HepG2 (cell line): ENCODE measurements around the gene OR6S1. TPM values are rescaled to one million over a fixed set of nuclear protein-coding genes. Genes with fewer than 3 reads are reported as not detected.

Experiments
- CBFB ChIP-seq: sonication (generic); formaldehyde crosslinking; IDR thresholded peaks from 2 replicates; pipeline ENCODE4 v1.4.0; 2020; ENCODE audit warnings: missing genetic modification reagents
- HNF4A ChIP-seq: sonication (generic); formaldehyde crosslinking; IDR thresholded peaks from 2 replicates; pipeline ENCODE4 v1.4.0; 2020; ENCODE audit warnings: missing genetic modification reagents
- HNF4G ChIP-seq, 2 experiments: sonication (generic) in 1 of 2; formaldehyde crosslinking in 1 of 2; IDR thresholded peaks; 2 replicates each; pipeline versions ENCODE4 v1.4.0 to v1.6.1; 2011 to 2020; ENCODE audit warnings: borderline replicate concordance in 2 of 2, low read depth in 2 of 2, mild to moderate bottlenecking in 2 of 2, low read length in 1 of 2, missing genetic modification reagents in 1 of 2, moderate library complexity in 1 of 2
- MATR3 ChIP-seq: sonication (generic); formaldehyde crosslinking; IDR thresholded peaks from 2 replicates; pipeline ENCODE4 v1.4.0; 2020; ENCODE audit warnings: missing genetic modification reagents
- NR2F6 ChIP-seq, 2 experiments: IDR thresholded peaks; 2 replicates each; pipeline ENCODE4 v1.6.1; 2016; ENCODE audit warnings: antibody characterized with exemption in 1 of 2, mild to moderate bottlenecking in 1 of 2
- PAXIP1 ChIP-seq: sonication (generic); formaldehyde crosslinking; conservative IDR thresholded peaks from 2 replicates; pipeline ENCODE4 v1.4.0; 2020; ENCODE audit warnings: mild to moderate bottlenecking, missing genetic modification reagents, moderate library complexity
- RNF2 ChIP-seq: fragments of 450-650 bp; conservative IDR thresholded peaks from 2 replicates; pipeline ENCODE4 v1.6.1; 2016; ENCODE audit warnings: low read depth
- ZFY ChIP-seq: sonication (generic); formaldehyde crosslinking; IDR thresholded peaks from 2 replicates; pipeline ENCODE4 v1.4.0; 2020; ENCODE audit warnings: missing genetic modification reagents
- ZNF407 ChIP-seq: sonication (generic); formaldehyde crosslinking; IDR thresholded peaks from one replicate; pipeline ENCODE4 v1.5.1; 2020; ENCODE audit warnings: mild to moderate bottlenecking, missing genetic modification reagents; ENCODE audit errors: not compliant biosample characterization
- ZNF556 ChIP-seq: sonication (generic); formaldehyde crosslinking; IDR thresholded peaks from 2 replicates; pipeline ENCODE4 v1.4.0; 2020; ENCODE audit warnings: mild to moderate bottlenecking, missing genetic modification reagents, borderline replicate concordance
- ZNF598 ChIP-seq: sonication (generic); formaldehyde crosslinking; IDR thresholded peaks from 2 replicates; pipeline ENCODE4 v1.5.1; 2020; ENCODE audit warnings: mild to moderate bottlenecking, missing genetic modification reagents, borderline replicate concordance
- ZNF891 ChIP-seq: sonication (generic); formaldehyde crosslinking; IDR thresholded peaks from 2 replicates; pipeline ENCODE4 v1.5.0; 2020; ENCODE audit warnings: mild to moderate bottlenecking, missing genetic modification reagents
- polyA plus RNA-seq, 8 experiments: library from polyadenylated mRNA; depleted of rRNA in 3 of 8; stranded (reverse) in 7 of 8; unstranded in 1 of 8; fragments of >200 nt; fragmentation: Illumina TruSeq in 4 of 8; extraction: Trizol in 4 of 8; gene quantifications; 2 replicates each; pipeline versions ENCODE4 v1.2.1 to v1.2.3, GENCODE V29; 2011 to 2016; ENCODE audit warnings: low read depth in 4 of 8, missing spikeins in 1 of 8, mixed read lengths in 1 of 8; ENCODE audit not compliant: insufficient read depth in 1 of 8
- total RNA-seq, 5 experiments: library from RNA; depleted of rRNA; stranded (reverse); fragments of >200 nt; fragmentation: Illumina TruSeq; extraction: Trizol; gene quantifications; 2 replicates each; pipeline ENCODE4 v1.2.3, GENCODE V29; 2016; ENCODE audit warnings: low read depth in 1 of 5
- TF ChIP-seq, protein P1 (sequence below): sonication (generic); formaldehyde crosslinking; IDR thresholded peaks from 2 replicates; pipeline ENCODE4 v1.4.0; 2020; ENCODE audit warnings: mild to moderate bottlenecking, low read depth, missing genetic modification reagents

The OR6S1 gene
- total and polyA plus RNA-seq, 2 of the 13 experiments (the other 11 are each of a cell fraction or from before 2014, with no cell fraction given) = 0.09 TPM; not detected in 1

DNA sequence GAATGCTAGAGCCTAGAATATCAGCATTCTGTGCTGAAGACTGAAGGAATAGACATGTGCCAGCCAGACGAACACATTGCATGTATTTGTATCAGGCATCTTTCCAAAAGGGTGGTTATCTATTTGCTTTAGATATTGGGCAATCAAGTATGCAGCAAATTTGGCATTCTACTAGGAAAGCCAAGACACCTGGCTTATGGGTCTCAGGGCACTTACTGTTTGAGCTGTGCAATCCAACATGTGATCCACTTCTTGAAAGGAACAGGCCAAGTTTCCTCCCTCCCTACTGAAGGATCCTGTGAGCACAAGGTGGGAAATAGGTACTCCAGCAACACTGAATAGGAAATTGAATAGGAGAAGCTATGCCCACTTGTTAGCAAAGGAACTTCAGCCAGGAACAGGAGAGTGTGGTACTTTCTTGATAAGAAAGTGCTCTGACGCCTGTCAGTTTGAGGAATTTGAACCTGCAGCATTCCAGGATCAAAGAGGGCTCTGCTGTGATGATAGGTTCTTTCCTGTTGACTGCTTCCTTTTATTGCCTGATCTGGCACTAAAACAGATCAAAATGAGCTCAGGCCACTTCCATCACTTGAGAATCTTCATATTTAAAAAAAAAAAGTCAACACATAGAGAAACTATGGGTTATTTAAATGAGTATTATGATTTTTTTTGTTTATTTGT is 20.6 kb downstream of the OR6S1 start (continued):
- TF ChIP-seq ZNF407 (no peak), ZNF556 (no peak), ZNF598 (CRISPR knock-in tag) (no peak), PAXIP1 (CRISPR knock-in tag) (peak; percentile 78), CBFB (CRISPR knock-in tag) (no peak), MATR3 (CRISPR knock-in tag) (no peak), HNF4G (IDR thresholded peaks at IDR 0.05; ENCODE audit: borderline replicate concordance, low read depth, low read length) (peak; percentile 49), HNF4G (CRISPR knock-in tag; IDR thresholded peaks at IDR 0.05; ENCODE audit: borderline replicate concordance, low read depth) (no peak), RNF2 (no peak), ZNF891 (CRISPR knock-in tag) (no peak), ZFY (no peak), NR2F6 (IDR thresholded peaks at IDR 0.05) (peak; percentile 11; the same call in 1 of the 2 replicates), NR2F6 (CRISPR knock-in tag; IDR thresholded peaks at IDR 0.05) (no peak), HNF4A (CRISPR knock-in tag) (peak; percentile 58)
- TF ChIP-seq, protein P1, sequence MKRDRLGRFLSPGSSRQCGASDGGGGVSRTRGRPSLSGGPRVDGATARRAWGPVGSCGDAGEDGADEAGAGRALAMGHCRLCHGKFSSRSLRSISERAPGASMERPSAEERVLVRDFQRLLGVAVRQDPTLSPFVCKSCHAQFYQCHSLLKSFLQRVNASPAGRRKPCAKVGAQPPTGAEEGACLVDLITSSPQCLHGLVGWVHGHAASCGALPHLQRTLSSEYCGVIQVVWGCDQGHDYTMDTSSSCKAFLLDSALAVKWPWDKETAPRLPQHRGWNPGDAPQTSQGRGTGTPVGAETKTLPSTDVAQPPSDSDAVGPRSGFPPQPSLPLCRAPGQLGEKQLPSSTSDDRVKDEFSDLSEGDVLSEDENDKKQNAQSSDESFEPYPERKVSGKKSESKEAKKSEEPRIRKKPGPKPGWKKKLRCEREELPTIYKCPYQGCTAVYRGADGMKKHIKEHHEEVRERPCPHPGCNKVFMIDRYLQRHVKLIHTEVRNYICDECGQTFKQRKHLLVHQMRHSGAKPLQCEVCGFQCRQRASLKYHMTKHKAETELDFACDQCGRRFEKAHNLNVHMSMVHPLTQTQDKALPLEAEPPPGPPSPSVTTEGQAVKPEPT (CRISPR knock-in tag) = no peak
